ENCODE results near the gene RBM24.
"Not testable (repeated sequence)": the region's sequence is repeated elsewhere in the genome, so short reads cannot be mapped to it uniquely, and the experiment has no call there.

- TF ChIP-seq POLR2A (IDR thresholded peaks at IDR 0.05; ENCODE audit: low read length); GATA1 (IDR thresholded peaks at IDR 0.05; ENCODE audit: low read depth, low read length): not testable (repeated sequence)
Measured at GRCh38 chr6:17313238-17313637, 32.1 kb downstream of the RBM24 start.

All from erythroblast (primary cell).